Uterus (tissue), 2 donors: Measurements from ENCODE around the gene MCTP1.

Source experiments
- CTCF ChIP-seq, 4 experiments: fragments of 200-600 bp in 2 of 4; fragments of 450-650 bp in 2 of 4; sonication (generic) in 2 of 4; IDR thresholded peaks; one replicate each; pipeline ENCODE4 v1.5.1; 2016 to 2019; ENCODE audit warnings: antibody characterized with exemption in 4 of 4, mild to moderate bottlenecking in 2 of 4, moderate library complexity in 1 of 4
- POLR2A ChIP-seq, 2 donors: fragments of 450-650 bp; IDR thresholded peaks; one replicate each; pipeline ENCODE4 v1.6.1; 2016; ENCODE audit warnings: antibody characterized with exemption in 2 of 2, mild to moderate bottlenecking in 1 of 2, moderate library complexity in 1 of 2

DNA sequence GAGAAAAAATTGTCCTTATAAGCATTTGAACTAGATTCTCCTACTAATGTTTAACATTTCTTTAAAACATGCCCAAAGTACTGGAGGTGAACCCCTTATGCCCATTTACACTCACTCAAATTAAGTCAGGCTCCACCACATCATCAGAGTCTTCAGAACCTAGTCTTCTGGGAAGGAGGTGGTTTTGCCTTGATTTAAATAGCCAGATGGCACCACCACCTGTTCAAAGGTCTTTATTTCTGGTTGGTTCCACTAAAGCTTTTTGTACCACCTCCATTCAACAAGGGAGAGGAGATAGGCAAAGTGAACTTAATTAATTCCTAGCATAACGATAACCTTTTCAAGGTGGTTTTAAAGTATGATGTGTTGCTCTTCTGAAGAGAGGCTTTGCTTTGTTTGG is 476.9 kb downstream of the MCTP1 start:
- TF ChIP-seq POLR2A (IDR thresholded peaks at IDR 0.05) (no peak), CTCF (IDR thresholded peaks at IDR 0.05) (no peak)
